WTC11 (cell line): ENCODE results near the gene OPN1MW3.
"Not testable (repeated sequence)": the region's sequence is repeated elsewhere in the genome, so short reads cannot be mapped to it uniquely, and the experiment has no call there.

ENCODE experiments used
- CREB1 ChIP-seq: sonication (generic); formaldehyde crosslinking; IDR thresholded peaks from 2 replicates; pipeline ENCODE4 v1.8.0; 2023; ENCODE audit warnings: mild to moderate bottlenecking, missing genetic modification reagents
- E2F1 ChIP-seq: sonication (generic); formaldehyde crosslinking; IDR thresholded peaks from 2 replicates; pipeline ENCODE4 v1.8.0; 2022; ENCODE audit warnings: mild to moderate bottlenecking, missing genetic modification reagents
- E2F4 ChIP-seq: sonication (generic); formaldehyde crosslinking; IDR thresholded peaks from 2 replicates; pipeline ENCODE4 v1.8.1; 2022; ENCODE audit warnings: low read depth, mild to moderate bottlenecking, moderate library complexity, missing genetic modification reagents, borderline replicate concordance
- FOXP1 ChIP-seq: sonication (generic); formaldehyde crosslinking; IDR thresholded peaks from 2 replicates; pipeline ENCODE4 v1.8.0; 2022; ENCODE audit warnings: missing genetic modification reagents, mild to moderate bottlenecking, moderate library complexity, borderline replicate concordance
- FOXP4 ChIP-seq: sonication (generic); formaldehyde crosslinking; IDR thresholded peaks from 2 replicates; pipeline ENCODE4 v1.8.0; 2022; ENCODE audit warnings: mild to moderate bottlenecking, missing genetic modification reagents
- HMGXB4 ChIP-seq: sonication (generic); formaldehyde crosslinking; IDR thresholded peaks from 2 replicates; pipeline ENCODE4 v1.8.1; 2023; ENCODE audit warnings: mild to moderate bottlenecking, moderate library complexity, missing genetic modification reagents
- IRF2 ChIP-seq: sonication (generic); formaldehyde crosslinking; IDR thresholded peaks from 2 replicates; pipeline ENCODE4 v1.8.0; 2022; ENCODE audit warnings: low read depth, missing genetic modification reagents, borderline replicate concordance
- JUN ChIP-seq: sonication (generic); formaldehyde crosslinking; IDR thresholded peaks from 2 replicates; pipeline ENCODE4 v1.8.0; 2023; ENCODE audit warnings: mild to moderate bottlenecking, missing genetic modification reagents
- KAT7 ChIP-seq: sonication (generic); formaldehyde crosslinking; IDR thresholded peaks from 2 replicates; pipeline ENCODE4 v1.8.1; 2023; ENCODE audit warnings: missing genetic modification reagents, mild to moderate bottlenecking, borderline replicate concordance
- MAX ChIP-seq: sonication (generic); formaldehyde crosslinking; IDR thresholded peaks from 2 replicates; pipeline ENCODE4 v1.8.0; 2022; ENCODE audit warnings: mild to moderate bottlenecking, missing genetic modification reagents
- SP1 ChIP-seq: sonication (generic); formaldehyde crosslinking; conservative IDR thresholded peaks from 2 replicates; pipeline ENCODE4 v1.8.1; 2022; ENCODE audit warnings: missing genetic modification reagents
- ZNF219 ChIP-seq: sonication (generic); formaldehyde crosslinking; IDR thresholded peaks from 2 replicates; pipeline ENCODE4 v1.8.0; 2023; ENCODE audit warnings: missing genetic modification reagents, mild to moderate bottlenecking, borderline replicate concordance
- TF ChIP-seq, protein P1 (sequence below): fragments of 200-600 bp; IDR thresholded peaks from 2 replicates; pipeline ENCODE4 v1.8.0; 2022; ENCODE audit warnings: antibody characterized with exemption
- TF ChIP-seq, protein P2 (sequence below): sonication (generic); formaldehyde crosslinking; IDR thresholded peaks from 2 replicates; pipeline ENCODE4 v1.8.1; 2023; ENCODE audit warnings: mild to moderate bottlenecking, missing genetic modification reagents, moderate library complexity

DNA sequence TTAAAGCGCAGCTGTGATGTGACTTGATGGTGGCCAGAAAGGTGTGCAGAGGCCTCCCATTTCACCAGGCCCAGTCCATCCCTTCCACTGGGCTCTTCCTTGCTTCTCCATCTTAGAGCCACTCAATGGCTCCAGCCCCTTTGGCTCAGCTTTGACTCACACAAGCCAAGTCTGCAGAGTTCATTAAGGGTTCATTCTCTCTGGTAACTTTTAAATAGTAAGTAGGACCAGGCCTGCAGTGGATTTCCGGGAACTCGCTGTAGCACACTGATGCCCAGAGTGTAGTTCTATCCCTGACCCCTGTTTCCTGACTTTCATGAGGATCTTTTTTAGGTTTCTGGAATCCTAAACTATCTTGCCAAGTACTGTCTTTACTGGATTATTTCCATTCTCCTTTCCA, 11.9 kb downstream of the OPN1MW3 start:
- not testable (repeated sequence) for TF ChIP-seq FOXP4; CREB1 (CRISPR knock-in tag); E2F4 (CRISPR knock-in tag); ZNF219; IRF2 (CRISPR knock-in tag); JUN (CRISPR knock-in tag); SP1 (CRISPR knock-in tag); HMGXB4 (CRISPR knock-in tag); KAT7; FOXP1 (CRISPR knock-in tag); MAX (CRISPR knock-in tag); E2F1 (CRISPR knock-in tag)
- TF ChIP-seq, protein P1, sequence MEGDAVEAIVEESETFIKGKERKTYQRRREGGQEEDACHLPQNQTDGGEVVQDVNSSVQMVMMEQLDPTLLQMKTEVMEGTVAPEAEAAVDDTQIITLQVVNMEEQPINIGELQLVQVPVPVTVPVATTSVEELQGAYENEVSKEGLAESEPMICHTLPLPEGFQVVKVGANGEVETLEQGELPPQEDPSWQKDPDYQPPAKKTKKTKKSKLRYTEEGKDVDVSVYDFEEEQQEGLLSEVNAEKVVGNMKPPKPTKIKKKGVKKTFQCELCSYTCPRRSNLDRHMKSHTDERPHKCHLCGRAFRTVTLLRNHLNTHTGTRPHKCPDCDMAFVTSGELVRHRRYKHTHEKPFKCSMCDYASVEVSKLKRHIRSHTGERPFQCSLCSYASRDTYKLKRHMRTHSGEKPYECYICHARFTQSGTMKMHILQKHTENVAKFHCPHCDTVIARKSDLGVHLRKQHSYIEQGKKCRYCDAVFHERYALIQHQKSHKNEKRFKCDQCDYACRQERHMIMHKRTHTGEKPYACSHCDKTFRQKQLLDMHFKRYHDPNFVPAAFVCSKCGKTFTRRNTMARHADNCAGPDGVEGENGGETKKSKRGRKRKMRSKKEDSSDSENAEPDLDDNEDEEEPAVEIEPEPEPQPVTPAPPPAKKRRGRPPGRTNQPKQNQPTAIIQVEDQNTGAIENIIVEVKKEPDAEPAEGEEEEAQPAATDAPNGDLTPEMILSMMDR: not testable (repeated sequence)
- TF ChIP-seq, protein P2, sequence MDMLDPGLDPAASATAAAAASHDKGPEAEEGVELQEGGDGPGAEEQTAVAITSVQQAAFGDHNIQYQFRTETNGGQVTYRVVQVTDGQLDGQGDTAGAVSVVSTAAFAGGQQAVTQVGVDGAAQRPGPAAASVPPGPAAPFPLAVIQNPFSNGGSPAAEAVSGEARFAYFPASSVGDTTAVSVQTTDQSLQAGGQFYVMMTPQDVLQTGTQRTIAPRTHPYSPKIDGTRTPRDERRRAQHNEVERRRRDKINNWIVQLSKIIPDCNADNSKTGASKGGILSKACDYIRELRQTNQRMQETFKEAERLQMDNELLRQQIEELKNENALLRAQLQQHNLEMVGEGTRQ (CRISPR knock-in tag): not testable (repeated sequence)
